SH-SY5Y (cell line): ENCODE measurements around the gene OAS2.

Experiments used
- GATA2 ChIP-seq: IDR thresholded peaks from 2 replicates; pipeline ENCODE4 v1.6.1; 2011; ENCODE audit warnings: mild to moderate bottlenecking, low read depth, low read length
- GATA3 ChIP-seq: IDR thresholded peaks from 2 replicates; pipeline ENCODE4 v1.6.1; 2011; ENCODE audit warnings: low read depth, mild to moderate bottlenecking, low read length, moderate library complexity

DNA sequence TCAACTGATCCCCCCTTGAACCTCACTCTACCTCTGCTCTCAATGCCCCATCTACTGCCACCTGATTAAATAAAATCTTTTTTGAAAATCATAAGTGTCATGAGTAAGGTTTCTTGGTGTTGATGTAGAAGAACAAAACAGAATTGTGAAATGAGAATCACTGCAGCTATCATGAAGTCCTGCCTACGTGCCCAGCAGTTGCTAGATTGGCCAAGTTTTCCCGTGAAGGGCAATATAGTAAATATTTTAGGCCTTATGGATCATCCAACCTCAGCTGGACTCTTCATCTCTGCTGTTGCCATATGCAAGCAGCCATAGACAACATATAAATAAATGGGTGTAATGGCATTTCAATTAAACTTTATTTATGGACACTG, 45.2 kb upstream of the OAS2 start:
- no peak for TF ChIP-seq GATA2
- no peak for TF ChIP-seq GATA3
